GM12801 (cell line): Measurements from ENCODE around the gene DDX1.

ENCODE experiments used
- CTCF ChIP-seq: IDR thresholded peaks from one replicate; pipeline ENCODE4 v1.5.1; 2011; ENCODE audit warnings: control low read depth; ENCODE audit not compliant: insufficient read length; ENCODE audit errors: extremely low read depth

Gene DDX1

DNA sequence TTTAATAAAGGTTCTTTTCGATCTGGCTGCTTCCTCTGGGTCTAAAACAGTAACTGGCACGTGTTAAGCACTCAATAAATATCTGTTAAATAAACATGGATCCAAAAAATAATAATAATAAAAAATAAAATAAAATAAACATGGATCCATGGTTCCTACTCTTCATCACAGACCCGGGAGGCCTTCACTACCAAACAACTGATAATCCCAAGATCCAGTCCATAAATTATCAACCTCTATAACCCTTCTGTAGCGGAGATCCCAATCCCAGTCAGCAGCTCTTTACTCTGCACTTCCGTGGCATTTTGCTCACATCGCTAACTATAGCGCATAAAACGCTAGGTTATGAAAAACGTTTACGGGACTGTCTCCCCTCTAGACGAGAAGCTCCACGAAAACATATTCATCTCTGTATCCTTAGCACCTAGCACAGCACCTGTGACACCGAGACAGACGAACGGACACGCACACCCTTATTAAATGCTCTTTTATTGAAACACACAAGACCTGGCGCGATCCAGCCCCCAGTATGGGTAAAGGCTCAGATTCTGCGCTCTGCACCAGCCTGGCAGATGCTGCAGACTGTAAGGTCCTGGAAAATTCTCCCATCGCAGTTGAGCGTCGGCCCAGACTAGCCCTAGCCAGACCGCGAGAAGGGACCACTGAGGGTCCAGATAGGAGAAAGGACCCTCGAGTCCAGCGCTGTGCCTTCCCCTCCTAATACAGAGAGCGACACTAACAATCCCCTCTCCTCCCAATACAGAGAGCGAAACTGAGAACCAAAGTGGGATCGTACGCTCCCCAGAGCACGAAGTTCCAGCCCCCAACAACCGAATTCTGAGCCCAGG lies 31.3 kb upstream of the DDX1 start:
- TF ChIP-seq CTCF, result no peak

GRCh38 chr2:15560988-15561573 lies 30.6 kb upstream of the DDX1 start, which contains the start of gene NBAS:
TSS of gene NBAS (minus strand) at chr2:15561334. CDS start at chr2:15561304, 30 bp downstream.
- TF ChIP-seq CTCF, result no peak

DNA sequence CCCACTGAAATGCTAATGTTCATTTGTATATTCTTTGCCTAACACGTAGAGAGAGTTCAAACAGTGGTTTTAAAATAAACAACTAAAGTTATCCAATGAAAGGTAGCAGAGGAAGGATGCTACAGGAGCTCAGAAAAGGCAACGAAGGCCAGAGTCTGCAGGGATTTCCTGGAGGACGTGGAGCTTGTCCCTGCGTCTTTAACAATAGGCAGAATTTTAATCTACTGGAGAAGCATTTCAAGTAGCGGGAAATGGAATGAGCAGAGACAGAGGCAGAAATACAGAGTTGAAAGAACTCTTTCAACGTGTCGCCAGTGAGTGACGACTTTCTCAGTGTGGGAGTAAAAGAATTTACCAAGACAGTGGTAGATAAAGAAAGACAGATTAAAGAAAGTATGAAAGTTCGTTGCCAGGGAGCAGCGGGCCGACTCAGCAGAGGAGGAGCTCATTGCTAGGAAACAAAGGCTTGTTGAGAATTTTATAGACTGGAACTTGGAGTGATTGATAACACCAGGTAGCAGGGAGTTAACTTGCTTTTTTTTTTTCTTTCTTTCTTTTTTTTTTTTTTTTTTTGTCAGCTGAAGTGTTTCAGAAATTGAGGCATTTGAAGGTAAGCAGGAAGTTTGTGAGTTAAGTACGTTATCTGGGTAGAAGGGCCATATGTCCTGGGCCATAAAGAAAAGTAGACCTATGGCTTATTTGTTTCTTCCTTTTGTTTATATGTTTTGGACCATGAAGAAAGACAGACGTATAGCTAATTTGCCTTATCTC lies 29.9 kb upstream of the DDX1 start:
- TF ChIP-seq CTCF, result no peak

DNA sequence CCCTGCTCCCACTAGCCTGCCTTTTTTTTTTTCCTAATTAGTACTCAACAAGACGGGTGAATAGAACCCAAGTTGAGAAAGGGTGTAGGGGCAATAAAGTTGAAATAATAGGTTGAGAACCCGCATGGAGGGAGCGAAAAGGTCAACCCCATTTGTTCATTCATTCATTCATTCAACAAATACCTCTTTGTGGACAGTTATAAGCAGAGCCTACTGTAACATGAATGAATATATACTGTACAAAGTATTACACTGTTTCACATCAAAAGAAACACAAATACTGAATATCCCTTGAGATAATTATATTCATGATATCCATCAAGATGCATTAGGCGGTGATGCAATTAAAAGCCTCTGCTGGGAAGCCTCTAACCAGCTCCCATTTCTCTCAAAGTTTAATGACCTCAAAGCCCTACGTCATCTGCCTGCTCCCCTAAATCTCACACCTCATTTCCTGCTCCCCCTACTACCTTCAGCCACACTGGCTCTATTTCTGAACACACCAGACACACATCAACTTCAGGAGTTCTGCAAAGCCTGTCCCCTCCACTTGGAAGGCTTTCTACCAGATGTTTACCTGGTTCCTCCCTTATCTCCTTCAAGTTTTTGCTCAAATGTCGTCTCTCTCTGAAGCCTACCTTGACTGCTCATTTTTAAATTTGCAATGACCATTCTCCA lies 29.2 kb upstream of the DDX1 start:
- TF ChIP-seq CTCF, result no peak

DNA sequence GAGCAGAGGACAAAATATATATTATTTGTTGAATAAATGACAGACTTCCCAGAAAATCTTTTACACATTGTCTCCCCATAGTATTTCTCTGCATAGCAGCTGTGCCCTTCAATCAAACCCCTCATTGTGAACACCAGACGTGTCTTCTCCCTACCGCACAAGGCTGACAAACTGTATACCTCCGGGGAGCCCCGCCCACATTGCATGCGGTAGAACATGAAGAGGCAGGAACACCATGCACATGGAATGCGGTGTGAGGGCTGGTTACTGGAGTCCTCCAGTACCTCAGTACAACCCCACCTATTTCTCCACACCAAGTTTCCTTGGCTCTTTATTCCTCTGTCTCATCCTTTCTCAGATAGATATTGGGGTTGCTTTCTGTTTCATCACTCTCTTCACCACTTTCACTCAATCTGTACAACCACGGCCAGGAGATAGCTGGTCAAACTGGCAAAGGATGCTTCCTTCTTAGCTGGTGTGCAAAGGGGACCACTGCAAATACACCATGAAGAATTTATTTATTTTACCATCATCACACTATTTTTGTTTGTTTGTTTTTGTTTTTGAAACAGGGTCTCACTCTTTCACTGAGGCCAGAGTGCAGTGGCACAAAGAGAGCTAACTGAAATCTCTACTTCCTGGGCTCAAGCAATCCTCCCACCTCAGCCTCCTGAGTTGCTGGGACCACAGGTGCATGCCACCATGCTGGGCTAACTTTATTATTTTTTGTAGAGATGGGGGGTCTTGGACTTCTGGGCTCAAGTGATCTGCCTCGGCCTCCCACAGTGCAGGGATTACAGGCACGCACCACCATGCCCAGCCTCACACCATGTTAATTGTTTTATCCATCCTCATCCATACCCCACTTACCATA lies 28.2 kb upstream of the DDX1 start:
- no peak for TF ChIP-seq CTCF

DNA sequence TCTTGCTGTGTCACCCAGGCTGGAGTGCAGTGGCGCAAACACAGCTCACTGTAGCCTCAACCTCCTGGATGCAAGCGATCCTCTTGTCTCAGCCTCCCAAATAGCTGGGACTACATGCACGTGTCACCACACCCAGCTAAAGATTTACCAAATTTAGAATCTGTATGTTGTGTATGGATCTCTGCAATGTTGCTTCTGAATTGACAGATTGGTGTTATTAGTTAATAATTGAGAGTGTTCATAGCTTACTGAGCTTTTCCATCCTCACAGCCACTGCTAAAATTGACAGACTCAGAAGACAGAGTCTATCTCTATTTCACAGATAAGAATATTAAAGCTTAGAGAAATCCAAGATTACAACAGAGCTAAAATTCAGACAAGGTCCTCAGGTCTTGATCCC lies 26.3 kb upstream of the DDX1 start:
- no peak for TF ChIP-seq CTCF
